GM18519 (cell line): Measurements from ENCODE around the gene CADM4.

Source experiments
- ATAC-seq: cut with Tn5 transposase; IDR thresholded peaks from one replicate; pipeline ENCODE4 v1.9.1; 2021; ENCODE audit warnings: mild to moderate bottlenecking, moderate library complexity; ENCODE audit not compliant: unreplicated experiment, low FRiP score

Gene CADM4

DNA sequence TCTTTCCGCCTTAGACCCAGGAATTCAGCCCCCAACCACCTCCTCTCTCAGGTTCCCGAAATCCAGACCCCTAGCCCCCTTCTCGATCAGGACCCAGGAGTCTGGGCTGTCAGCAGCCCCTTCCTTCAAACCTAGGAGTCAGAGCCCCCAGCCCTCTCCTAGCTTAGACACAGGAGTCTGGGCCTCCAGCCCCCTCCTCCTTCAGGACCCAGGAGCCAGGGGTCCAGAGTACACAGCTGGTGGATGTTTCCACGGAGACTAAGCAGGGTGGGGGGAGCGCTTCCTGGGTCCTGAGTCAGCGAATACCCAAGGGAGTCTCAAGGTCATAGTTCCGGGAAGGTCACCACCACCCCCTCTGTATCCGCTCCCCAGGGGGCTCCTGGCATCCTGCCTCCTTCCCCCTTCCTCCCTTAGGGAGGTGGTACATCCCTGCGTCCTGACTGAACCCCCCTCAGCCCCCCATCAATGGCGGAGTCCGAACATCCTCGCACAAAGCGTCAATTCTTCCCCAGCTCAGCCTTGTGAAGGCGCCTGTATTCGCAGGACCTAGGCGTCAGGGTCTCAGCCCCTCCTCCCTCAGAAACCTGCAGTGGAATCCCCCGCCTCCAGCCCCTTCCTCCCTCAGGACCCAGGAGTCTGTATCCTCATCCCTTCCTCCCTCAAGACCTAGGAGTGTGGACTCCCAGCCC, 4.6 kb downstream of the CADM4 start:
- no peak for ATAC-seq

DNA sequence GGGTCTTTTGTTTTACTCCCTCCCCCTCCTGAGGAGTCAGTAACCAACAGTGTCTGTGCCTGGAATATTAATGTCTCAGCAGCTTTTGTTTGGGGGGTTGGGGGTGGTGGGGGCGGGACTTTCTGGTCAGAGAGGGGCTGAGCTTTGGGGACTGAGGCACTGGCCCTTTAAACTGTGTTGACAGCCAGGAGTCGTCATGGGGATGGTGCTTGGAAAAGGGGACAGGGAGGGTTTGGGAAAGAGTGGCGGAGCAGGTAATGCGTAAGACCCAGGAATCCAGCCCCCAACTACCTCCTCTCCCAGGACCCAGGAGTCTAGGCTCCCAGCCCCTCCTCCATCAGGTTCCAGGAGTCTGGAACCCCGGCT, 5.2 kb downstream of the CADM4 start:
- ATAC-seq = no peak

DNA sequence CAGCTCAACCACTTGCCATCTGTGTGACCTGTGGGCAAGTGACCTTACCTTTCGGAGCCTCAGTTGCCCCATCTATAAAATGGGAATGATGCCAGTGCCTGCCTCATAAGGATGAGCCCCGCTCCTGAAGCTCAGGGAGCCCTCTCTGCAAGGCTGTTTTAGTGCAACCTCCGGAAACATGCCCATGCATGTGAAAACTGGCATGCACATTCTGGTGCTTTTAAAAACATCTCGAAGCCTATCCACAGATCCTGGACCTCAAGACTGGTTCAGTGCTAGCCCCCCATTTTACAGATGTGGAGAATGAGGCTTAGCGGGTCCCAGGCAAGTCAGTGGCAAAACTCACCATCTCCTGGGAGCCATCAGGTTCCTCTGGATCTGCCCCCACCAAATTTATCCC, 5.6 kb downstream of the CADM4 start:
- no peak for ATAC-seq

DNA sequence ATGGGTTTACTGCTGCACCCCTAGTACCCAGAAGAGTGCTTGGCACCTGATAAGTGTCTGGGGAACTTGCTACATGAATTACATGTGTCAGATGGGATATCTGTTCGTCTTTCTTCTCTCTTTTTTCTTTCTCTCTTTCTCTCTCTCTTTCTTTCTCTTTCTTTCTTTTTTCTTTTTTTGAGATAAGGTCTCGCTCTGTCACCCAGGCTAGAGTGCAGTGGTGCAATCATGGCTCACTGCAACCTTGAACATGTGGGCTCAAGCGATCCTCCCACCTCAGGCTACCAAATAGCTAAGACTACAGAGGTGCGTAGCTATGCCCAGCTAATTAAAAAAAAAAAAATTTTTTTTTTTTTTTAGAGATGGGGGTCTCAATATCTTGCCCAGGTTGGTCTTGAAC, 6.1 kb downstream of the CADM4 start:
- ATAC-seq = no peak

DNA sequence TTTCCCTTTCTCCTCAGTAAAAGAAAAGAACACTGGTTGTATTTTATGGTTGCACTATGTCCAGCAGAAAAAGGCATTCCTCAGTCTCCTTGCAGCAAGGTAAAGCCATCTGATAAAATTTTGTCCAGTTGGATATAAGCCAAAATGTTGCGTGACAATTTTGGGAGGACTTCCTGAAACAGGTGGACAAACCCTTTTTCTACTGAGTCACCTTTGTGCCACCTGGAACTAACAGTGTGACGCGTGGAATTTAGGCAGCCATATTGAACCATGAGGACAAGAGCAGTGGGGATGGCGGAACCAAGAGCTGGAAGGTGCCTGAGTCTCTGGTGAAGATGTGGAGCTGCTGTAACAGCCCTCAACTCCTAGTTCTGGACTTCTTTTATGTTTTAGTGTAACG, 8.2 kb downstream of the CADM4 start:
- no peak for ATAC-seq

DNA sequence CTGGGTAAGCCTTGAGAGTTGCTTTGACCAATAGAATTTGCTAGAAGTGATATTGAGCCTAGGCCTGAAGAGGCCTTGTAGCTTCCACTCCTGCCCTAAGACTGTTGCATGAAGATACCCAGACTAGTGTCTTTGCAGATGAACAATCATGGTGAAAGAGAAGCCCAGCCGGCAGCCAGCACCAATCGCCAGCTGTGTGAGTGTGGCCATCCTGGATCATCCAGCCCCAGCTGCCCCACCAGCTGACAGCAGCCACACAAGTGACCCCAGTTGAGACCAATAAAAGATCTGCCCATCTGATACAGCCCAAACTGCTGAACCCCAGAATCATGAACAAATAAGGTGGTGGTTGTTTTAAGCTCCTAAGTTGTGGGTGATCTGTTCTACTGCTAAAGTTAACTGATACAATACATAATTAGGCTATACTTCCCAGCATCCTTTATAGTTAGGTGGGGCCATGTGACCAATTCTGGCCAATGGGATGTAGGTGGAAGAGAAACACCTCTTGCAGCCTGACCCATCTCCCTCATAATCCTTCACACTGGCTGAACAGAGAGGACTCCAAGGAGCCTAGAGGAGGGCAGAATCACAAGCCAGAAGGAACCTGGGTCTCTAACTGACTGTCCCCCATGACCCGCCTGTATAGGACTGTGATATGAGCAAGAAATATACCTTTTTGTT, 10.9 kb downstream of the CADM4 start:
- no peak for ATAC-seq

DNA sequence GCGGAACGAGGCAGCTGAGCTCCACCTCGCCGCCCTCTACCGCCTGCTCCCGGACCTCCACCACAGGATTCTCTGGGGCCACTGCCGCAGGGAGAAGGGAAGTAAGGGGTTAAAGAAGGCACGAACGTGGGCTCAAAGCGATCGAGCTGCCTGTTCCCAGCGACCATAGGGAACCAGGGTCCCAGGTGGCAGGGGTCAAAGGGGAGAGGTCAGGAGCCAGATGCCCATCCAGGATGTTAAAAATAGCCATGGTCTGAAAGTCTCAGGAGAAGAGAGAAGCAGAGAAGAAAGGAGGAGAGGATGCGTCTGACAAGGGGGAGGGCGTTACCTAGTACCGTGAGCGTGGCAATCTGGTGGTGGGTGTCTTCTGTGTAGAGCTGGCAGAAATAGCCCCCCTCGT, 12.8 kb downstream of the CADM4 start:
- ATAC-seq = no peak

DNA sequence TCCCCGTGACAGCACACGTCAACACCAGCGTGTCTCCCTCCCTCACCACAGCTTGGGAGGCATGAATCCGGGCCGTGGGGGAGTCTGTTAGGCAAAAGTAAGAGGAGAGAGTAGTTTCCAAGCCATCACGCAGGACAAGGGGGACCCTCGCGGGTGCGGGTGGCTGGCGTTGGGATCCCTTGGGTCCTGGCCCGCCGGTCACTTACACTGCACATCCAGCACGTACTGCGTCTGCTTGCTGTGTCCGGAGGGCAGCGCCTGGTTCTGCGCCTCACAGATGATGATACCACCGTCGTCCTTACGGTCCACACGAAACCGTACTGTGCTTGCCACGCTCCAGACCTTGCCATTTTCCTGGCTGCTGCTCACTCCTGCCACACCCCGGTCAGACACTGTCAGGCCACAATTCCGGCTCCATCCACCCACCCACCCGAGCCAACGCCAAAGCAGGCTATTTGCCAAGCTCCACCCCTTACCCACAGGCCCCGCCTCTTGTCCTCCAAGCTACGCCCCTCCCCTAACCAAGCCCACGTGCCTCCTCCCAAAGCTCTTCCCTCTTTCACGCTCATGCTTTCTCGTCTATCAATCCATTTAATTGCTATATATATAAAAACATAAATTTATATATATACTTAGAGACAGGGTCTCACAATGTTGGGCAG, 13.6 kb downstream of the CADM4 start:
- ATAC-seq = no peak

DNA sequence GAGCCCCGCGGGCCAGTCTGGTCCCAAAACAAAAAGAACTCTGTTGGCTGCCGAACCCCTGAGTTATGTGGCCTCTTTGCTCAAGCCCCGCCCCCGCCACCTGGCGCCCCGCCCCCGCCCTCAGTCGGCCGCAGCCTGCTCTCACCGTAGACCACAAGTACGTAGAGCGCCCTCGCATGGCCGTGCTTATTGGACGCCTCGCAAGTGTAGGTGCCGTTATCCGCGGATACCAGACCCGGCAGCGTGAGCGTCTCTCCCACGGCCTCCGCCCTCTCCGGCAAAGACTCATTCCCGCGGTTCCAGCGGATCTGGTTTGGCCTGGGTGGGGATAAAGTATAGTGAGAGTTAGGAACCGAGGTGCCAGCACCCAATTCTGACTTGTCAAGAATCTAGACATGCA, 14.7 kb downstream of the CADM4 start:
- no peak for ATAC-seq

DNA sequence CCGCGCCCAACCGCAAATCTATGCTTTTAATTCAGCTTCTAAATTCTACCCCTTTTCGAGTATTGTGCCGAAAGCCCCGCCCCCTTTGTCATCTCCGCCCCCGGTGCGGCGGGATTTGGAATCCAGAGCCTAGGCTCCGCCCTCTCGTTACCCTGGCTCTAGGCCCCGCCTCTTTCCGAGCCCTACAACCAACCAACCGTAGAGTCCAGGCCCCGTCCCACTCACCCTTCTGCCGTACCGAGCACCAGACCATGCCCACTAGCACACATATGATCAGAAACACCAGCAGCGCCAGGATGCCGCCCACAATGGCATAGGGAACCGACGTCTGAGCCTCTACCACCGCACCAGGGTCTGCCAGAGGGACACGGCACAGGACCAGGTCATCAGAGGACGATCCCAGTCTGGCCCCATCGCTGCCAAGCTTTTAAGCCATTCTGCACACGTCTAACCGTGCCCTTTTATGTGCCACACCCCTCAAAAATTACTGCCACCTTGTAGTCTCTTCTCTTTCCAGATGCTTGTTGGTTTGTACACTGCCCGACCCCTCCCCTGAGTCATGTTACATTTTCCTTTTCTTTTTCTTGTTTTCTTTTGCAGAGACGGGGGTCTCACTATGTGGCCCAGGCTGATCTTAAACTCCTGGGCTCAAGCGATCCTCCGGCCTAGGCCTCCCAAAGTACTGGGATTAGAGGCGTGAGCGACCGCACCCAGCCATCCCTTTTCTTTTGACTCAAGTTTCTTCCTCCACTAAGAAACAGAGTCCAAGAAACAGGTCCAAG, 15.6 kb downstream of the CADM4 start:
- ATAC-seq = no peak

DNA sequence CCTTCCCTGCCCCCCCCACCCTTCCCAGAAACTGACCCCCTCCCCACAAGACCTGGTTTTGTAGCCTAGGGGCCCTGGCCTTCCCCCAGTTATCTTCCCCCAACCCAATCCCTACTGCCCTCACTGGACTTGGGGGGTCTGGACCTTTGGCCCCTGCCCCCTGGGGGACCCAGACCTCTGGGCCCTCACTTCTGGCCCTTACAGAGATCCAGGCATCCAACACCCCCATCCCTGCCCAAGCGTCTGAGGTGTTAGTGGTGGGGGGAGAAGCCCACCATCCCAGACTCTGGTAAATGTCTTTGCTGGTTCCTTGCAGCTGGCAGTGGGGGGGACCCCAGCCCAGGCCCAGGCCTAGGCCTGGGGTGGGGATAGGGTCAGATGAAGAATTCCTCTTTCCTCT, 16.7 kb downstream of the CADM4 start:
- no peak for ATAC-seq

DNA sequence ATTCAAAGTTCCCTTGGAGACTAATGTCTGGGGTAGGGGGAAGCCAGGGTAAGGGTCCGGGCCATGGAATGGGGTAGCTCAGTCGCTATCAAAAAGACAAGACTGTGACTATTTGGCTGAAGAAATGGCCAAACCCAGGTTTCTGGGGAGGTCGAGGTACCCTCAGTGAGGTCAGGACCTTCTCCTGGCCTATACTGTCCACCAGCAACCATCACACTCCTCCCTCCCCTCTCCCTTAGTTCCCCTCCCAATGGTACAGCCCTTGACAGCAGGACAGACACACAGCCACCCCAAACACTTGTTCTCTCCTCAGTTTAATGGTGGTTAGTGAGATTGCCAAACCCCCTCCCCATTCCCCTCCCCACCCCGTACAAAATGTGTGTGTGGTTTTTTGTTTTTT, 17.6 kb downstream of the CADM4 start:
- ATAC-seq = no peak

DNA sequence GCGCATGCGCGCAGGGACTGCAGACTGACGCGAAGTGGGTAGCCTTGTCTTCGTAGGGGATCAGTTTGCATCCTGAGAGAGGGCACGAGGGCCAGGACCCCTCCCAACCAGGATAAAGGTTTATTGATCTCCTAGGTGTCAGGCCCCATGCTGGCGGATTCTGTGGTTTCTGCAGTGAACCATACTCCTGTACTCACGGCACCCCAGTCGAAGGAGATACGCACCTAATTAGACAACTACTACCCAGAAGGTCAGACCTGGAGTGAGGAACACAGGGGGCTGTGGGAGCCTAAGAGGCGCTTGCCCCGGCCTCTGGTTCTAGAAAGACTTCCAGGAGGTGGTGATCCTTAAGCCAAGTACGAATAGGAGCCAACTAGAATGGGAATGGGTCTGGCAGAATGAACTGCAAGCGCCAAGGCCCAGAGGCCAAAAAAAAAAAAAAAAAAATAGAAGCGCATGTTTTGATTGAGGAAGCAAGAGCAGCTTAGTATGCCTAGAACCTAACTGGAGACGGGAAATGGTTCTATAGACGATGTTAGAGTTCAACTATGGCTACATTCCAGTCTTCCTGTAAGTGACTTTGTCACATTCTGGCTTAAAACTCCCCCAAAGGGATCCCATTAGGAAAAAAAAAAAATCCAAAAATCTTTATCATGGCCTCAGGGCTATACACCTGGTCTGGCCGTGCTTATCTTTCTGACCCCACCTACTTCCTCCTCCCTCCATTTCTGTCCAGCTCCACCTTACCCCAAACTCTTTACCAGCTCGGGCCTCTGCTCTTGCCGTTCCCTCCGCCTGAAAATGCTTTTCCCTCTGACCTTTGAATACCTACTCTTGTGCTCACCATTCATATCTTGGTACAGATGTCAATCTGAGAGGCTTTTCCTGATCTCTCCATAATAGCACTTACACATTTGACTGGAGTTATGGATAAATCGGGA, 19.3 kb downstream of the CADM4 start:
- ATAC-seq = no peak

DNA sequence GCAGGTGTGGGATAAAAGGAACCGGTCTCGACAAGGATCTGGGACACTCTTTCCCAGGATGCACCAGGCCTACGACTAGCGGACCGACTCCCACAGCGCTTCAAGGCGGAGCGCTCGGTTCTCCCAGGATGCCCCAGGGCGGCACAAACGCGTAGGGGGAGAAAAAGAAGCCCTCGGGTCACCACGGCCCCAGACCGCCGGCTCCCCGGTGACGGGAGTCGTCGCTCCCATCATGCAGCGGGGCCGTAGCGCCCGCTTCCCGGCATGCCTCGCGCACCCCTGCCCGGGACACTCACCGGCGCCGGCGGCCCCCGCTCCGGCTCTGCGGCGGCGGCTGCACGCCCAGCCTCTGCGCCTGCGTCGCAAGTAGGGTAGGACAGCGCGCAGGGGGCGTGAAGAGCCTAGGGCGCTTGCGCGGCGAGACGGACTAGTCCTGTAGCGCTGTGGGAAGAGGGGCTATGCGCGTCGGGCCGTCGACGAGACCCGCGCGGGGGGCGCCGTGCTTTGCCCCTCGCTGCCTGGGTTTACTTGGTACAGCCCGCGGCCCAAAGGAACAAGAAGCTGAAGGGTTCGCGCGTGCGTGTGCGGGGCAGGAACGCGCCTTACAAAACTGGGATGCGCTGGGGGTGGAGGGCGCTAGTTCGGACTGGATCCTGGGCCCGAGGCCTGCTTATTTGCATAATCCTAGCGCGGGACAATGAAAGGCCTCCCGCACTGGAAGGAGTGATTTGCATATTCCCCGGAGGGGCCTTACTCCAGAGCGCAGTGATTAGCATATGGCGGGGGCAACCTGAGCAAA, 20.2 kb downstream of the CADM4 start, which contains the start of gene ZNF428:
Gene ZNF428, minus strand, starts transcription at position 368 of the 799 bp plus-strand sequence. CDS start 5,325 bp downstream, outside the sequence.
- peak; percentile 61 for ATAC-seq

DNA sequence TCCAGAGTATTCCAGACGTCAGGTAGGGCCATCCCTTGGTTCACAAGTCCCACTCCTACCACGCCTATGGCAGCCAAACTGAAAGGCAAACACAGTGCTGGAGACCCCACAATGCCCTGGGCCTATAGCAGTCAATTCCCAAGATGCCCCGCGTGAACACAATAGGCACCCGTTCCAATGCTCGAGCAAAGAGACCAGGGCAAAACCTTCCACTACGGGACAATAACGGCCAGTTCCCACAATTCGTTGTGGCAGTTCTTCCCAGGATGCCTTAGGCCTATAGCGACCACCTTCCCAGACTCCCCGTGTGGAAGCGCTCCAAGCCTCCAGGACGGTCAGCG, 20.8 kb downstream of the CADM4 start:
- ATAC-seq = peak; percentile 6

DNA sequence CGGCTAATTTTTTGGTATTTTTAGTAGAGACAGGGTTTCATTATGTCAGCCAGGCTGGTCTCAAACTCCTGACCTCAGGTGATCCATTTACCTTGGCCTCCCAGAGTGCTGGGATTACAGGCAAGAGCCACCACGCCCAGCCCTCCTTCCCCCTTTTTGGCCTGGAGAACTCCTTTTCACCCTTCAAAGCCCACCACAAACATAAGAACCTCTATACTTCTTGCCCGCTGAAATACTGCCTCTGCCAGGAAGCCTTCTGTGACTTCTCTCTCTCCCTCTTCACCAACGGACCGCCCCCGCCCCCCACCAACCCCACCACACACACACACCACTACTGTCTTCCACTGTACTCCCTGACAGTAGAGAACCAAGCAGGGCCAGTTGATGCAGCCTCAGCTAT, 22.7 kb downstream of the CADM4 start:
- no peak for ATAC-seq

DNA sequence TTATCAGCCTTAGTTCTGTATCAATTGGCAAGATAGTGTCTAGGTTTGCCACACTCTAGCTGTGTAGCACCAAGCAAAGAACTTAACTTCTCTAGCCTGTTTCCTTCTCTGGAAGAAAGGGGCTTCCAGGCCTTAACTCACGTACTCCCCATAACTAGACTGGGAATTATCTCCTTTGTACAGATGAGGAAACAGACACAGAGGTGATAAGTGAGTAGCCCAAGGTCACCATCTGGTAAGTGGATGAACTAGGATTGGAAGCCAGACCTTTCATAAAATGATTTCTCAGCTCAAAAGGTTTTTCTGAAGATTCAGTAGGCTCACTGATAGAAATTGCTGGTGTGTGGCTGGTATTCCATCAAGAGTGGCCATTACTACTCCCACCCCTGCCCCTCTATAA, 23.3 kb downstream of the CADM4 start:
- no peak for ATAC-seq

DNA sequence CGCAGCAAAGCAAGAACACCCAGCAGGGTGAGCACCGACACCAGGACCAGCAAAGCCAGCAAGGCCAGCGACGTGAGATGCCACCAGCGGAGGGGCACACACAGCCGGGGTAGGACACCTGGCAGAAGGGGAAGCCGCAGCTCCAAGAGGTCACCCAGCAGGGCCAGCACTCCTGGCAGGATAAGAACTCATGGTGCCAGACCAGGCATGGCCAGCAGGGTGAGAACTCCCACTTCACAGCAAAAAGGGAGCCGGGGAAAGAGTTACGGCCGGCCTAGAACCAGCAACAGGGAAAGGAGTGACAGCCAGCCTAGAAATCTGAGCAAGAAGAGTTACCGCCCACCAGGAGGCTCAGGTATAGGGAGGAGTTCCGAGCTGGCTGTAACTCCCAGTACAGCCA, 27.3 kb downstream of the CADM4 start:
- ATAC-seq = no peak

DNA sequence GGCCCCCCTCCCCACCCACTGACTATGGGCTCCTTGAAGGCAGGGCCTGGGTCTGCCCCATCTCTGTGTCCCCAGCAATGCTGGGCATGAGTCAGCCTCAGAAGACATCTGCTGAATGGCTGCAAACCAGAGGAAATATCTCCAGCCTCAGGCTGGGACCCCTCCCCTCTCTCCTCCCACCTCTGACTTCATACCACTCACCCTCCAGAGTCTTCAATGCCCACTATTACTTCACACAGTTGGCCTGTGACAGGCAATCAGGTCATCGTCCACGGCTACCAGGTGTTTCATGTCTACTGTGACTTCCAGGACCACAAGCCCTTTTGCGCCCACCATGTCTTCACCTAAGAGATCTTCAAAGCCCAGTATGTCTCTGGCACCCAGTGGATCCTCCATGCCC, 27.9 kb downstream of the CADM4 start, which contains the start of gene SRRM5:
Gene SRRM5, plus strand, starts transcription at position 301 of the 400 bp plus-strand sequence. Its CDS starts 34 bp downstream, at position 335.
- no peak for ATAC-seq
